WI38 (cell line): ENCODE results near the gene ZER1.
A peak's percentile ranks its signal among the peaks of the same experiment; 100 is the strongest.

ENCODE experiments used
- H3K4me3 ChIP-seq: 2 replicates; pipeline ENCODE4 v1.5.1; 2011; ENCODE audit warnings: low read depth, mild to moderate bottlenecking, control low read depth, low read length
- CTCF ChIP-seq: IDR thresholded peaks from 2 replicates; pipeline ENCODE4 v1.5.1; 2012; ENCODE audit warnings: low read depth, mild to moderate bottlenecking, control low read depth, low read length

The ZER1 gene

DNA sequence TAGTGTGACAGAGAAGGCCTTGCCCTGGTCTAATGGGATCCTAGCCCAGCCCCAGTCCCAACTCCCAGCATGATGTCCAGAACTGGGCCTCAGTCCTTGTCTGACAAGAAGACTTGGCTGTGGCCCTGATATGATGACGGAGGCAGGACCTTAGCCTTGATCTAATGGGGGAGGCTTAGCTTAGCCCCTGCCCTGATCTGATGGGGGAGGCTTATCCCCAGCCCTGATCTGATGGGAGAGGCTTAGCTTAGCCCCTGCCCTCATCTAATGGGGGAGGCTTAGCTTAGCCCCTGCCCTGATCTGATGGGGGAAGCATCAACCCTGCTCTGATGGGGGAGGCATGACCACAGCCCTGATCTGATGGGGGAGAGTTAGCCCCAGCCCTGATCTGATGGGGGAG, 65.7 kb downstream of the ZER1 start:
- no peak for TF ChIP-seq CTCF
- no peak overlapping the region for H3K4me3 ChIP-seq

DNA sequence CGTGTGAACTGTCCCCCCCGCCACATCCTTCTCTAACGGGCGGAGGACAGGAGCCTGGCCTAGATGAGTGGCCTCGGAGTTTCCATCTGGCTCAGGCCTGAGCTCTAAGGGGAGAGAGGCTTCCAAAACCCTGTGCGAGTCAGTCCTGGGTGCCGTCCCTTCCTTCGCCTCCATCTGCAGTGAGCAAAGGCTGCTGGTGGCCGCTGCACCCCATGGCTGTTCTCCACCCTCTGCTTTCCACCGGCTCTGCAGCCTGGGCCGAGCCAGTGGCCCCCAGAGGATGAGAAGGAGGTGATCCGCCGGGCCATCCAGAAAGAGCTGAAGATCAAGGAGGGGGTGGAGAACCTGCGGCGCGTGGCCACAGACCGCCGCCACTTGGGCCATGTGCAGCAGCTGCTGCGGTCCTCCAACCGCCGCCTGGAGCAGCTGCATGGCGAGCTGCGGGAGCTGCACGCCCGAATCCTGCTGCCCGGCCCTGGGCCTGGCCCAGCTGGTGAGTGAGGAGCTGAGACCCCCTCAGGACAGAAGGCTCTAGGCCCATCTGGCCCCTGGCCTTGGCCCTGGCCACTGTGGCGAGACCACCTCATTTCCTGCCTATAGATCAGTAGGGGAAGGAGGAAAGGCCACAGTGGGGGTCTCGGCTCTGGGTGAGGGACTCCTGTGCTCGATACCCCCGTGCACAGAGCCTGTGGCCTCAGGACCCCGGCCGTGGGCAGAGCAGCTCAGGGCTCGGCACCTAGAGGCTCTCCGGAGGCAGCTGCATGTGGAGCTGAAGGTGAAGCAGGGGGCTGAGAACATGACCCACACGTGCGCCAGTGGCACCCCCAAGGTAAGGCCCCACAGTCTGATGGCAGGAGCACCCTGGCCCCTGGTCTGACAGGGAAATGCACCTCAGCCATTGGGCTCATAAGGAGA, 66.4 kb downstream of the ZER1 start:
- TF ChIP-seq CTCF, result no peak
- H3K4me3 ChIP-seq, result no peak overlapping the region

GRCh38 chr9:128704356-128704670, 67.4 kb downstream of the ZER1 start:
- no peak for TF ChIP-seq CTCF

DNA sequence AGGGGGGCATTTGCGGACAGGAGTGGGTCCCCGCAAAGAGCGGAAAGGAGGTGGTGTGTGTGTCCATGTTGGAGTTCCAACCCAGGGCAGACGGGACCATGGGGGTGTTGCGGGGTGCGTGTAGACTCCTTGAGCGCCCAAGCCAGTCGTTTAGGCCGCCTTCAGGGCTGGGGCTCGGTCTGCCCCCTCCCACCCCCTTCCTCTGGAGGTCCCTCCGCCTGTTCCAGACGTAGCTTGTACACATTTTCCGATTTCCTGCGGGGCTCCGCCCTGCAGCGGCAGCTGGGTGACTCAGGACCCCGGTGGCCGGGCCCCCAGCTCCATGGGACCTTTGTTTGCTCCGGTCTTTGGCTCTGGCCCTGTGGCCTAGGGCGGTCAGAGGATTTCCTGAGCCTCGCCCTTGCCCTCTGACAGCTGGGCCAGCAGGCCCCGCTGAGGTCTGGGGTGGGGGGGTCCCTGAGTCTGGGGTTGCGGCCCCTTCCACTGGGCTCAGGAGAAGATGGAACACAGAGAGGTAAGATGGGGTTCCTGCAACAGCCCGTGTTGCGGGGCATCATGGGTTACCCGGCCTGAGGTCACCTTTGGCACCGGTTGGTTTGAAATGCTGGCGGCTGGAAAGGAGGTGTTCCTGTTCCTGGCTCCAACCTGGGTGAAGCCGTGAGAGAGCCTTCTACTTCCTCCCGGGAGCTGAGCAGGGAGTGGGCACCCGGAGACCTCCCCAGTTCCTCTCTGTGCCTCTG, 67.9 kb downstream of the ZER1 start:
- H3K4me3 ChIP-seq, result peak overlapping the region; percentile 69; the same call in 1 of the 2 replicates
- TF ChIP-seq CTCF, result no peak

More at GRCh38 chr9:128704356-128704670, 67.4 kb downstream of the ZER1 start:
- no peak overlapping the region for H3K4me3 ChIP-seq

DNA sequence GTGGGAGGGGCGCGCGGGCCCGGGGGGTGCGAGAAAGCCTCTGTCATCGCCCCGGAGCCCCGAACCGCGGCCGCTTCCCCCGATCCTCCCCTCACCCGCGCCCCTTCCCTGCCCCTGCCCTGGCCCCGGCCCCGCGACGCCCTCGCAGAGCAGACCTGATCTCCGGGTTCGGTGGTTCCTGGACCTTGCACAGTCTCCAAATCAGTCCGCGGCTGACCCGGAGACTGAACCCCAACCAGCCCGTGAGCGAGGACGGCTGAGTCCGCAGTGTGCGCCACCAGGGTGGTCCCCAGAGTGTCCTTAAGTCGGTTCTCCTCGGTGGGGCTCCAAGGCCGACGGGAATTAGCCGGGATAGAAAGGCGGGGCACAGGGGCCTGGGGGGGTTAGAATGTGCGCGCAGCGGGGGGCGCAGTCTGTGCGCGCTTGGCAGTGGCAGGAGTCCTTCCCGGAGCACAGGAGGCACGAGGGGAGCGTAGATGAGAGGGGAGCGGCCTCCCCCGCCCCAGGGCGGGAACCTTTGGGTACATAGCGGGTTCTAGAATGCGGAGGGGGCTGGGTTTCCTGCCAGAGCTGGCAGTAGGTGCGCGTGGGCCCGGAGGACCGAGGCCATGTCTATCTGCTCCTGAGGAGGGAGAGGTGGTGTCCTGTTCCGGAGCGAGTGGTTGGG, 68.6 kb downstream of the ZER1 start:
- no peak for TF ChIP-seq CTCF
- peak overlapping the region; percentile 69 for H3K4me3 ChIP-seq

DNA sequence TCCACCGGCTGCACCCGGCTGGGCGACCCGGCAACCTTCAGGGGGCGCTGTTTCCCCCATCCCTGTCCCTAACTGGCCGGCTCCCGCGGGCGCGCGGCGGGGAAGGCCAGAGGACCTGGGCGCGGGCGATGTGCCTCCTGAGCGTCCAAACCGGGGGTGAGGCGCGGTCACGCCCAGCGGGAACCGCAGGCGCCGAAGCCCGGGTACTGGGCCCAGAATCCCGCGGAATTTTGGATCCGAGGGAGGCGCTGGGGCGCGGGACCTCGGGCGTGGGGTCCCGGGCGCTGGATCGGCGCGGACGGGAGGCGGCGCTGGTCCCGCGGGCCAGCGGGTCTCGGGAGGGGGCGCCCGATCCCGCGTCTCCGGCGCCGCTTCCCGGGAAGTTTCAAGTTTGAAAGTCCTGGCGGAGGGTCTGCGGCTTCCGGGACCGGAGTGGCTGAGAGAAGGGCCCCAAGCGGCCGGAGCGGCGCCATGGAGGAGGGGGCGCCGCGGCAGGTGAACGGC, 69.2 kb downstream of the ZER1 start, which contains the start of gene PKN3:
PKN3 (plus strand) TSS at position 59 of the 504 bp plus-strand sequence; CDS start at position 472, 413 bp downstream.
- TF ChIP-seq CTCF, result peak; percentile 75
- peak within 1 kb of the TSS; percentile 69 for H3K4me3 ChIP-seq
